H1 (cell line): ENCODE results near the gene SPEF2. TPM values are rescaled to one million over a fixed set of nuclear protein-coding genes. Genes with fewer than 3 reads are reported as not detected.
A peak's percentile ranks its signal among the peaks of the same experiment; 100 is the strongest.

Experiments
- CTCF ChIA-PET: fragments of 300-600 bp; sonication (Branson Sonifier 250); formaldehyde crosslinking; loops from one replicate; lab custom pipeline; 2021; ENCODE audit not compliant: partially characterized antibody; lab: Charles Lee
- POLR2A ChIA-PET: fragments of 300-600 bp; sonication (Branson Sonifier 250); formaldehyde crosslinking; loops from one replicate; lab custom pipeline; 2021; ENCODE audit warnings: inconsistent platforms; ENCODE audit not compliant: partially characterized antibody; lab: Charles Lee
- DNase-seq, 2 experiments: peaks; one replicate each; pipeline versions ENCODE4 v3.0.0 to v3.0.0-alpha.2; 2010 to 2022; ENCODE audit warnings: low spot score in 2 of 2, low read depth in 1 of 2, mixed read lengths in 1 of 2
- FAIRE-seq: peaks from 2 replicates; lab custom pipeline; 2011; peaks lifted over from hg19 to GRCh38; lab: Jason Lieb, UNC
- H2AFZ ChIP-seq: 2 replicates; pipeline ENCODE4 v1.8.1; 2012; ENCODE audit warnings: low read length, inconsistent platforms
- H2AK5ac ChIP-seq: 2 replicates; pipeline ENCODE4 v1.6.1; 2013; ENCODE audit warnings: low read depth, low read length
- H2BK120ac ChIP-seq: replicated peaks from 2 replicates; pipeline ENCODE3; 2013; ENCODE audit warnings: low read depth, low read length, inconsistent platforms
- H2BK12ac ChIP-seq: 2 replicates; pipeline ENCODE4 v1.6.1; 2013; ENCODE audit warnings: low read depth, low read length
- H2BK15ac ChIP-seq: 2 replicates; pipeline ENCODE4 v1.6.1; 2013; ENCODE audit warnings: low read length
- H2BK20ac ChIP-seq: 2 replicates; pipeline ENCODE4 v1.6.1; 2013; ENCODE audit warnings: low read length
- H2BK5ac ChIP-seq: 2 replicates; pipeline ENCODE4 v1.6.1; 2013; ENCODE audit warnings: low read depth, low read length
- H3K14ac ChIP-seq: 2 replicates; pipeline ENCODE4 v1.6.1; 2013; ENCODE audit warnings: inconsistent platforms; ENCODE audit not compliant: insufficient read length
- H3K18ac ChIP-seq: 2 replicates; pipeline ENCODE4 v1.6.1; 2013; ENCODE audit warnings: low read length; ENCODE audit errors: extremely low read depth
- H3K23ac ChIP-seq: 2 replicates; pipeline ENCODE4 v1.6.1; 2013; ENCODE audit warnings: inconsistent platforms; ENCODE audit not compliant: insufficient read length
- H3K23me2 ChIP-seq: 2 replicates; pipeline ENCODE4 v1.6.1; 2013; ENCODE audit warnings: low read depth, low read length
- H3K27ac ChIP-seq: 2 replicates; pipeline ENCODE4 v1.6.1; 2011; ENCODE audit warnings: low read depth, low read length, inconsistent platforms
- H3K27me3 ChIP-seq, 4 experiments: replicated peaks in 1 of 4; 1 replicate in 1 of 4; 2 replicates in 3 of 4; pipeline versions ENCODE4 v1.6.1 to v1.8.1; 2011 to 2013; ENCODE audit warnings: low read length in 3 of 4, mild to moderate bottlenecking in 3 of 4, inconsistent platforms in 2 of 4, mixed read lengths in 2 of 4, moderate library complexity in 1 of 4; ENCODE audit not compliant: control insufficient read depth in 3 of 4, insufficient read depth in 3 of 4; ENCODE audit errors: extremely low read depth in 1 of 4
- H3K36me3 ChIP-seq, 4 experiments: 2 replicates each; pipeline versions ENCODE4 v1.6.1 to v1.8.1; 2011 to 2013; ENCODE audit warnings: mild to moderate bottlenecking in 4 of 4, low read length in 3 of 4, moderate library complexity in 2 of 4, control low read depth in 1 of 4, inconsistent platforms in 1 of 4; ENCODE audit not compliant: insufficient read depth in 4 of 4, control insufficient read depth in 2 of 4
- H3K4ac ChIP-seq: replicated peaks from 2 replicates; pipeline ENCODE3; 2013; ENCODE audit warnings: low read length, low read depth, mixed read lengths, inconsistent platforms; ENCODE audit not compliant: insufficient read length
- H3K4me1 ChIP-seq, 4 experiments: replicated peaks in 1 of 4; 1 replicate in 1 of 4; 2 replicates in 3 of 4; pipeline versions ENCODE4 v1.6.1 to v1.8.1; 2011 to 2013; ENCODE audit warnings: low read length in 3 of 4, inconsistent platforms in 2 of 4, mixed read lengths in 1 of 4; ENCODE audit not compliant: insufficient read depth in 4 of 4, control insufficient read depth in 3 of 4
- H3K4me2 ChIP-seq, 2 experiments: 2 replicates each; pipeline versions ENCODE4 v1.6.1 to v1.8.1; 2011 to 2013; ENCODE audit warnings: low read depth in 2 of 2, low read length in 2 of 2, control low read depth in 1 of 2, inconsistent platforms in 1 of 2, mild to moderate bottlenecking in 1 of 2; ENCODE audit not compliant: insufficient read depth in 1 of 2
- H3K4me3 ChIP-seq, 4 experiments: fragments of 200-600, 300-600 bp in 1 of 4; sonication (generic), shearing (Covaris generic), sonication (Bioruptor Twin) in 1 of 4; 2 replicates each; pipeline versions ENCODE4 v1.5.1 to v1.8.1; 2011 to 2016; ENCODE audit warnings: low read length in 4 of 4, low read depth in 3 of 4, control low read depth in 2 of 4, inconsistent platforms in 2 of 4, mild to moderate bottlenecking in 2 of 4, mixed read lengths in 1 of 4, moderate library complexity in 1 of 4; ENCODE audit not compliant: insufficient read depth in 2 of 4; ENCODE audit errors: extremely low read depth in 1 of 4
- H3K56ac ChIP-seq: replicated peaks from 2 replicates; pipeline ENCODE3; 2013; ENCODE audit warnings: low read depth, mild to moderate bottlenecking, mixed read lengths, low read length, inconsistent platforms; ENCODE audit not compliant: insufficient read length
- H3K79me1 ChIP-seq: 2 replicates; pipeline ENCODE4 v1.6.1; 2013; ENCODE audit warnings: low read depth, low read length, control low read depth
- H3K79me2 ChIP-seq, 2 experiments: 2 replicates each; pipeline versions ENCODE4 v1.6.1 to v1.8.1; 2012 to 2013; ENCODE audit warnings: low read length in 2 of 2, mild to moderate bottlenecking in 2 of 2, inconsistent platforms in 1 of 2; ENCODE audit not compliant: insufficient read depth in 2 of 2, control insufficient read depth in 1 of 2
- H3K9ac ChIP-seq, 4 experiments: replicated peaks in 1 of 4; 1 replicate in 1 of 4; 2 replicates in 3 of 4; pipeline versions ENCODE4 v1.6.1 to v1.8.1; 2011 to 2013; ENCODE audit warnings: low read depth in 3 of 4, low read length in 3 of 4, control low read depth in 2 of 4, mild to moderate bottlenecking in 2 of 4, moderate library complexity in 2 of 4, inconsistent platforms in 1 of 4; ENCODE audit errors: extremely low read depth in 1 of 4
- H3K9me3 ChIP-seq, 2 experiments: 2 replicates each; pipeline versions ENCODE4 v1.6.1 to v1.8.1; 2012 to 2013; ENCODE audit warnings: mild to moderate bottlenecking in 2 of 2, moderate library complexity in 2 of 2, control low read depth in 1 of 2, inconsistent platforms in 1 of 2, low read depth in 1 of 2, low read length in 1 of 2, mixed read lengths in 1 of 2; ENCODE audit not compliant: insufficient read depth in 2 of 2
- H4K20me1 ChIP-seq, 2 experiments: replicated peaks in 1 of 2; 2 replicates each; pipeline versions ENCODE3 to v1.8.1; 2011 to 2013; ENCODE audit warnings: inconsistent platforms in 2 of 2, low read length in 2 of 2, mild to moderate bottlenecking in 1 of 2; ENCODE audit not compliant: insufficient read depth in 2 of 2, control insufficient read depth in 1 of 2
- H4K5ac ChIP-seq: 2 replicates; pipeline ENCODE4 v1.6.1; 2013; ENCODE audit warnings: low read length, low read depth, mixed read lengths, inconsistent platforms; ENCODE audit not compliant: insufficient read length
- H4K8ac ChIP-seq: 2 replicates; pipeline ENCODE4 v1.8.0; 2013; ENCODE audit warnings: mild to moderate bottlenecking, moderate library complexity, low read length, inconsistent platforms; ENCODE audit not compliant: insufficient read depth; ENCODE audit errors: extremely low read depth
- H4K91ac ChIP-seq: replicated peaks from 2 replicates; pipeline ENCODE3; 2013; ENCODE audit warnings: low read length, mixed read lengths, inconsistent platforms; ENCODE audit not compliant: insufficient read length
- ASH2L ChIP-seq: fragments of 200-600, 300-600 bp; sonication (generic); IDR thresholded peaks from one replicate; pipeline ENCODE4 v1.7.1; 2017; ENCODE audit warnings: low read length
- CEBPB ChIP-seq: IDR thresholded peaks from 2 replicates; pipeline ENCODE4 v1.6.1; 2012; ENCODE audit warnings: low read depth, low read length
- GABPA ChIP-seq: IDR thresholded peaks from 2 replicates; pipeline ENCODE4 v1.6.1; 2011; ENCODE audit warnings: mild to moderate bottlenecking, low read length, moderate library complexity, borderline replicate concordance; ENCODE audit not compliant: insufficient read depth
- POLR2AphosphoS5 ChIP-seq: IDR thresholded peaks from 2 replicates; pipeline ENCODE4 v1.6.1; 2011; ENCODE audit warnings: low read depth, low read length
- TAF7 ChIP-seq: optimal IDR thresholded peaks from 2 replicates; pipeline ENCODE3; 2011; ENCODE audit warnings: low read depth, mild to moderate bottlenecking, inconsistent platforms, low read length, moderate library complexity, borderline replicate concordance
- TEAD4 ChIP-seq: IDR thresholded peaks from 2 replicates; pipeline ENCODE4 v1.6.1; 2012; ENCODE audit warnings: low read depth, low read length, inconsistent platforms, mixed read lengths
- WGBS, 2 experiments: shearing (Covaris generic) in 1 of 2; methylation state at CpG; one replicate each; pipeline versions ENCODE4 v1.1.6 to v1.1.7; 2013 to 2015; ENCODE audit warnings: low lambda C conversion rate in 2 of 2, mixed read lengths in 2 of 2, inconsistent platforms in 1 of 2, low coverage in 1 of 2, missing lambda C conversion rate in 1 of 2; ENCODE audit not compliant: insufficient replicate concordance in 2 of 2, insufficient coverage in 1 of 2, insufficient read length in 1 of 2; ENCODE audit errors: extremely low coverage in 1 of 2, missing lambda C conversion rate in 1 of 2; 5-methylcytosine and 5-hydroxymethylcytosine counted together
- polyA plus RNA-seq, 7 experiments: library from polyadenylated mRNA; depleted of rRNA in 3 of 7; stranded (reverse) in 5 of 7; unstranded in 2 of 7; fragments of >200 nt in 5 of 7; fragments of 200-250 nt in 2 of 7; gene quantifications; 1 replicate in 5 of 7; 2 replicates in 1 of 7; 4 replicates in 1 of 7; pipeline versions ENCODE4 v1.2.1 to v1.2.3, GENCODE V29; 2011 to 2013; ENCODE audit warnings: missing spikeins in 2 of 7, mixed read lengths in 2 of 7
- total RNA-seq: library from RNA; stranded (reverse); fragmentation: NEBNext Ultra II Directional; extraction: Animal tissue kit (Norgen Biotek cat#: 25700); gene quantifications from 2 replicates; pipeline ENCODE4 v1.2.1, GENCODE V29; 2021
- TF ChIP-seq, protein P1 (sequence below): IDR thresholded peaks from 2 replicates; pipeline ENCODE4 v1.6.1; 2012; ENCODE audit warnings: inconsistent platforms
- TF ChIP-seq, protein P2 (sequence below), 3 experiments: IDR thresholded peaks; 1 replicate in 2 of 3; 2 replicates in 1 of 3; pipeline versions ENCODE4 v1.5.1 to v1.6.1; 2011; ENCODE audit warnings: low read length in 3 of 3, mild to moderate bottlenecking in 3 of 3, inconsistent platforms in 2 of 3, low read depth in 1 of 3, moderate library complexity in 1 of 3; ENCODE audit not compliant: insufficient read depth in 1 of 3; ENCODE audit errors: control extremely low read depth in 1 of 3

Gene SPEF2
- total and polyA plus RNA-seq, 2 of the 8 experiments (the other 6 are each of a cell fraction or from before 2014, with no cell fraction given): 0.14 to 0.73 TPM

DNA sequence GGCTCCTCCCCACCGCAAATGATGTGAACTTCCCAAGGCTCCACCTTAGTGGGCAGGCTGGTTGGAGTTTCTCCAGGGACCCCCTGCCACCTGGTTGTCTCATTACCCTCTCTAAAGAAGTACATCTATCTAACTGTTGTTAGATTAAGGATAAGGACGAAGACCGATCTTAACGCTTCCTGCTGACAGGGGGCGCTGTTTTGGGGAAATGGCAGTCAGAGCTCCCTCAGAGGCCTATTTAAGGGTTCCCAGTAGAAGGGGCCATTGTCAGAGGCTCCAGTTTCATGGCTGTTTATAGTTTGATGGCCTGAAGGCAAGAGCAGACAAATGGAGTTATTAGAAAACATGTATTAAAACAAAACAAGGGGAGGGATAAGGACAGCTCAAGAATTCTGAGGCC is 100.1 kb downstream of the SPEF2 start:
- no peak overlapping the region for H3K4ac ChIP-seq
- TF ChIP-seq, protein P1, sequence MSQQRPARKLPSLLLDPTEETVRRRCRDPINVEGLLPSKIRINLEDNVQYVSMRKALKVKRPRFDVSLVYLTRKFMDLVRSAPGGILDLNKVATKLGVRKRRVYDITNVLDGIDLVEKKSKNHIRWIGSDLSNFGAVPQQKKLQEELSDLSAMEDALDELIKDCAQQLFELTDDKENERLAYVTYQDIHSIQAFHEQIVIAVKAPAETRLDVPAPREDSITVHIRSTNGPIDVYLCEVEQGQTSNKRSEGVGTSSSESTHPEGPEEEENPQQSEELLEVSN: no peak
- TF ChIP-seq TEAD4: no peak
- TF ChIP-seq TAF7: no peak
- TF ChIP-seq CEBPB: no peak
- TF ChIP-seq, protein P2, sequence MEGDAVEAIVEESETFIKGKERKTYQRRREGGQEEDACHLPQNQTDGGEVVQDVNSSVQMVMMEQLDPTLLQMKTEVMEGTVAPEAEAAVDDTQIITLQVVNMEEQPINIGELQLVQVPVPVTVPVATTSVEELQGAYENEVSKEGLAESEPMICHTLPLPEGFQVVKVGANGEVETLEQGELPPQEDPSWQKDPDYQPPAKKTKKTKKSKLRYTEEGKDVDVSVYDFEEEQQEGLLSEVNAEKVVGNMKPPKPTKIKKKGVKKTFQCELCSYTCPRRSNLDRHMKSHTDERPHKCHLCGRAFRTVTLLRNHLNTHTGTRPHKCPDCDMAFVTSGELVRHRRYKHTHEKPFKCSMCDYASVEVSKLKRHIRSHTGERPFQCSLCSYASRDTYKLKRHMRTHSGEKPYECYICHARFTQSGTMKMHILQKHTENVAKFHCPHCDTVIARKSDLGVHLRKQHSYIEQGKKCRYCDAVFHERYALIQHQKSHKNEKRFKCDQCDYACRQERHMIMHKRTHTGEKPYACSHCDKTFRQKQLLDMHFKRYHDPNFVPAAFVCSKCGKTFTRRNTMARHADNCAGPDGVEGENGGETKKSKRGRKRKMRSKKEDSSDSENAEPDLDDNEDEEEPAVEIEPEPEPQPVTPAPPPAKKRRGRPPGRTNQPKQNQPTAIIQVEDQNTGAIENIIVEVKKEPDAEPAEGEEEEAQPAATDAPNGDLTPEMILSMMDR (IDR thresholded peaks at IDR 0.05; ENCODE audit: control extremely low read depth in 1 of 3, insufficient read depth in 1 of 3, low read depth in 1 of 3, low read length in 3 of 3): peak; percentile 2 to 28 (median 16); a peak in 3 of 4 replicates
- TF ChIP-seq POLR2AphosphoS5: no peak
- TF ChIP-seq ASH2L: no peak
- no peak for TF ChIP-seq GABPA
- TF ChIP-seq, all 59 proteins: peak for 1
- Histone ChIP-seq H3K79me2 (no peaks in the 10 kb centered on the region), H3K23me2 (no peaks in the 10 kb centered on the region), H2AFZ (no peak overlapping the region), H4K8ac (no peak overlapping the region), H2BK20ac (no peak overlapping the region), H2BK5ac (no peak overlapping the region), H3K23ac (no peak overlapping the region), H3K36me3 (no peaks in the 10 kb centered on the region), H2BK15ac (no peak overlapping the region), H2BK120ac (no peak overlapping the region), H3K9me3 (no peaks in the 10 kb centered on the region), H3K27ac (no peak overlapping the region), H3K18ac (no peak overlapping the region), H3K9ac (no peak overlapping the region), H4K20me1 (no peaks in the 10 kb centered on the region), H3K27me3 (no peaks in the 10 kb centered on the region), H2BK12ac (no peak overlapping the region), H3K4me1 (no peaks in the 10 kb centered on the region), H2AK5ac (no peak overlapping the region), H4K91ac (no peak overlapping the region), H3K79me1 (no peaks in the 10 kb centered on the region), H3K56ac (no peak overlapping the region), H3K14ac (no peak overlapping the region), H3K4me3 (no peak overlapping the region), H3K4me2 (no peak overlapping the region), H4K5ac (no peak overlapping the region)
- DNase-seq (peak in 1 of 2 experiments; percentile 46), FAIRE-seq (no peak)
- ChIA-PET POLR2A (no interaction called here), CTCF (interaction anchor here (0.6 to 1.5 kb wide), 6 partner anchors 9 to 287 kb away, joined by 3 to 4 read pairs (median 4); no protein-coding TSS in a partner anchor)
- WGBS, 2 experiments: 71% methylated on average over 5 of the region's 5 CpGs; no CpG with 5 or more reads in 1 of the 2 experiments
